Effector memory CD4-positive, alpha-beta T cell (primary cell): Measurements from ENCODE around the gene DLGAP4.

Experiments
- DNase-seq, 3 donors: peaks; one replicate each; pipeline ENCODE4 v3.0.0-alpha.2; 2020
- H3K27ac ChIP-seq: 2 replicates; pipeline ENCODE4 v1.7.0; 2013; ENCODE audit warnings: mild to moderate bottlenecking, low read length, moderate library complexity; ENCODE audit not compliant: insufficient read depth, poor library complexity, severe bottlenecking
- H3K27me3 ChIP-seq: replicated peaks from 2 replicates; pipeline ENCODE4 v1.7.0; 2013; ENCODE audit warnings: mild to moderate bottlenecking, low read length; ENCODE audit not compliant: insufficient read depth, control insufficient read depth, poor library complexity, severe bottlenecking
- H3K36me3 ChIP-seq: 2 replicates; pipeline ENCODE4 v1.7.0; 2013; ENCODE audit warnings: mild to moderate bottlenecking, low read length, moderate library complexity; ENCODE audit not compliant: control insufficient read depth, insufficient read depth
- H3K4me1 ChIP-seq: 2 replicates; pipeline ENCODE4 v1.7.0; 2013; ENCODE audit warnings: low read length, mild to moderate bottlenecking; ENCODE audit not compliant: control insufficient read depth, insufficient read depth, poor library complexity, severe bottlenecking
- H3K4me3 ChIP-seq: 2 replicates; pipeline ENCODE4 v1.7.0; 2013; ENCODE audit warnings: low read length, low read depth, mild to moderate bottlenecking; ENCODE audit not compliant: insufficient read depth, poor library complexity, severe bottlenecking
- H3K9me3 ChIP-seq: 2 replicates; pipeline ENCODE4 v1.7.0; 2013; ENCODE audit warnings: mild to moderate bottlenecking, low read length, moderate library complexity; ENCODE audit not compliant: control insufficient read depth

The DLGAP4 gene

DNA sequence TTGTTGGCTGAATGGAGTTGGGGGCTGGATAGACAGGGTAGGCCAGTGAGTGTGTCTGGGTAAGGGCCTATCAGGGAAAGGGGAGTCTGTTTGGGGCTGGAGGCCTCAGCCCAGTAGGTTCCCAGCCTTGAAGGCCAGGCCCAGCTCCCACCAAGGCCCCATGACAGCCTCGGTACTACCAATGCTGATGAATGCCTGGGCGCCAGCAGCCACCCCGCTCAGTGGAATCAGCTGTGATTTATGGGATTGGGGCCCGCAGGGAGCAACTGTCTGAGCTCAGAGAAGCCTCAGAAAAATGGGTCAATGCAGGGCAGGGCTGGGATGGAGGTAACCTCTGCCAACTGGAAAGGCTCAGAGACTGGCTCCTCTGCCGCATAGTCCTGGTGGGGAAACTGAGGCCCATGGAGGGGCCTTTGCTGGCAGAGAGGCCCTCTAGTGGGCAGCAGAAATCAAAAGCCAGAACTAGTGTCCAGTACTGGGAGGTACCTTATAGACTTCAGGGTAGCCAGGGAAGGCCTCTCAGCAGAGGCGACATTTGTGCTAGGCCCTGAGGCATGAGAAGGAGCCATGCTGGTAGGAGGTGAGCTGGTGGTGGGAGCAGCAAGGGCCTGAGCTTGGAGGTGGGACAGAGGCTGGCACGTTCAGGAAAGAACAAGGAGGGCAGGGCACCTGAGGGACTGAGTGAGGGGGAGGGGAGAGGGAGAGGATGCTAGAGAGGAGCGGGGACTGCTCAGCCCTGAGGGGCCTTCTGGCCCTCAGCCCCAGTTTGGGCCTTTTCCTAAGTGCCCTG is 36.4 kb downstream of the DLGAP4 start:
- H3K4me1 ChIP-seq = no peaks in the 10 kb centered on the region
- H3K4me3 ChIP-seq = no peak overlapping the region
- H3K36me3 ChIP-seq = no peaks in the 10 kb centered on the region
- no peaks in the 10 kb centered on the region for H3K9me3 ChIP-seq
- no peak overlapping the region for H3K27ac ChIP-seq
- DNase-seq = no peak
- H3K27me3 ChIP-seq = peaks cover 4% of the 10 kb centered on the region

GRCh38 chr20:36343641-36344040 is 37.5 kb downstream of the DLGAP4 start:
- no peak for DNase-seq
- H3K36me3 ChIP-seq = no peaks in the 10 kb centered on the region

GRCh38 chr20:36344517-36345132 is 38.5 kb downstream of the DLGAP4 start:
- peaks cover 4% of the 10 kb centered on the region for H3K27me3 ChIP-seq

More at GRCh38 chr20:36343641-36344040, 37.5 kb downstream of the DLGAP4 start:
- Histone ChIP-seq H3K27ac (no peak overlapping the region), H3K4me1 (no peaks in the 10 kb centered on the region), H3K4me3 (no peak overlapping the region), H3K27me3 (peaks cover 4% of the 10 kb centered on the region), H3K9me3 (no peaks in the 10 kb centered on the region)

DNA sequence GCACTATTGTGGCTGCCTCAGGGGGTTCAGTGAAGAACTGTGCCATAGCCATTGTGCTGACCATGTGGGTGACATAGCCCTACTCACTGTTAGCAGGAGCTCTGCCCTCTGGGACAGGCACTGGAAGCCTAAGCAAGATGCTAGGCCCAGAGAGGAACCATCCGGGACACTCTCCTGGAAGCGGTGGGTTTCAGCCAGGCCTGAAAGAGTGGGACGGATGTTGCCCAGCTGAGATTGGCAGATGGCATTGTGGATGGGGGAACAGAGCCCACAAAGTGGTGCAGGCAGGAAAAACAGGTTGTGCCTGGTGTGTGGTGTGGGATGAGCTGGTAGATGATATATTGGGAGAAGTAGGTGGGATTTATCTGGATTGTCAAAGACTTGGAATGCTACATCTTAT is 40.1 kb downstream of the DLGAP4 start:
- H3K27ac ChIP-seq = no peak overlapping the region
- H3K4me1 ChIP-seq = no peaks in the 10 kb centered on the region
- no peaks in the 10 kb centered on the region for H3K9me3 ChIP-seq
- DNase-seq = no peak
- H3K4me3 ChIP-seq = no peak overlapping the region
- H3K27me3 ChIP-seq = no peaks in the 10 kb centered on the region
- H3K36me3 ChIP-seq = no peaks in the 10 kb centered on the region

More at GRCh38 chr20:36344517-36345132, 38.5 kb downstream of the DLGAP4 start:
- DNase-seq = no peak
- H3K4me1 ChIP-seq = no peaks in the 10 kb centered on the region
- H3K4me3 ChIP-seq = no peak overlapping the region
- no peaks in the 10 kb centered on the region for H3K36me3 ChIP-seq
- no peak overlapping the region for H3K27ac ChIP-seq
- no peaks in the 10 kb centered on the region for H3K9me3 ChIP-seq

- no peaks in the 10 kb centered on the region for H3K27me3 ChIP-seq
- no peaks in the 10 kb centered on the region for H3K4me1 ChIP-seq
- no peak for DNase-seq
- no peaks in the 10 kb centered on the region for H3K36me3 ChIP-seq
- H3K4me3 ChIP-seq = no peak overlapping the region
- no peaks in the 10 kb centered on the region for H3K9me3 ChIP-seq
- no peak overlapping the region for H3K27ac ChIP-seq
Observed at GRCh38 chr20:36349384-36350170, 43.4 kb downstream of the DLGAP4 start.

- no peaks in the 10 kb centered on the region for H3K27me3 ChIP-seq
- no peaks in the 10 kb centered on the region for H3K9me3 ChIP-seq
- no peaks in the 10 kb centered on the region for H3K4me1 ChIP-seq
Observed at GRCh38 chr20:36350439-36350838, 44.3 kb downstream of the DLGAP4 start.

DNA sequence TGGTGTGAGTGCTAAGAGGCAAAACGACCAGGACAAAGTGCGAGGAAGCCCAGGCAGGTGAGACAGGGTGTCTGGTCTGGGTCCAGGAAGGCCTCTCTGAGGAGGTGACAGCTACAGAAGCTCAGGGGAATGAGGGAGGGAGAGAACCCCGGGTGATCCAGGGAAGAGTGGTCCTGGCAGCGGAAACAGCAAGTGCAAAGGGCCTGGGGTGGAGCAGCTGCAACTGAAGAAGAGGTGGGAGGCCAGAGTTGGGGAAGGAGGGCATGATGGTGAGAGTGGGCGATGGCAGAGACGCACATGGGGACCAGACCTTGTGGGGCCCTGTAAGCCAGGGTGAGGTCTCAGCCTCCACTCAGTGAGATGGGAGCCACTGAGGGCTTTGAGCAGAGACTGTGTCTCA is 45.8 kb downstream of the DLGAP4 start:
- no peak for DNase-seq
- H3K27me3 ChIP-seq = no peaks in the 10 kb centered on the region
- H3K4me1 ChIP-seq = no peaks in the 10 kb centered on the region
- H3K9me3 ChIP-seq = no peaks in the 10 kb centered on the region
- H3K27ac ChIP-seq = no peak overlapping the region
- no peaks in the 10 kb centered on the region for H3K36me3 ChIP-seq
- no peak overlapping the region for H3K4me3 ChIP-seq

More at GRCh38 chr20:36350439-36350838, 44.3 kb downstream of the DLGAP4 start:
- DNase-seq = no peak
- H3K4me3 ChIP-seq = no peak overlapping the region
- H3K27ac ChIP-seq = no peak overlapping the region
- H3K36me3 ChIP-seq = no peaks in the 10 kb centered on the region

DNA sequence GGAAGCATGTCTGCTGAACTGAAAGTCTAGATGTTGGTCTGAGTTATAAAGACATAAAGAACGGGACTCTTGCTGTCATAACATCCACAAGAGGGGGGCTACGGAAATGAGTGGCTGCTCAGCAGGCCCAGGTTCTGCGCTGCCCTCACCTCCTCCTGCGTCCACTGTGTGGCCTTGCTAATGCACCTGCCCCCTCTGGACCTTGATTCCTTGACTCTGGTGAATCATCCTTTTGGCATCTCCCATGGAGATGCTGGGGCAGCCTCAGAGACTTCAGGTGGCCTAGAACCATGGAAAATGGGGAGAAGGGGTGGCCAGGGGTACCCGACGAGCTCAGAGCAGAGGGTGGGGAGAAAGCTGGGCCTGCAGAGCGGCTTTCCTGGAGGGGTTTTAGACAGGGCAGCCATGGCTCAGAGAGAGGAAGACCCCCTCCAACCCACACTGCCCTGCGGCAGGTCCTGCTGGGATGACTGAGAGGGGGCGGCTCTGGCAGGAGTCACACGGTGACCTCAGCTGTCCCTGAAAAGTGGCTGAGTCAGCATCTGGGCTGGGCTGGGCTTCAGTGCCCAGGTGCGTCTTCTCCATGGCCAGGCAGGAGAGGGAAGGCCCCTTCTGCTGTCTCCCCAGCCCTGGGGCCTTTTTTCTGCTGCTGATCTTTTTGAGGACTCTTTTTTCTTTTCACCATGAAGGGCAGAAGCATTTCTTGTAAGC is 46.9 kb downstream of the DLGAP4 start:
- Histone ChIP-seq H3K4me3 (no peak overlapping the region), H3K27ac (no peak overlapping the region), H3K36me3 (no peaks in the 10 kb centered on the region), H3K27me3 (no peaks in the 10 kb centered on the region), H3K4me1 (no peaks in the 10 kb centered on the region), H3K9me3 (no peaks in the 10 kb centered on the region)
- DNase-seq = no peak

DNA sequence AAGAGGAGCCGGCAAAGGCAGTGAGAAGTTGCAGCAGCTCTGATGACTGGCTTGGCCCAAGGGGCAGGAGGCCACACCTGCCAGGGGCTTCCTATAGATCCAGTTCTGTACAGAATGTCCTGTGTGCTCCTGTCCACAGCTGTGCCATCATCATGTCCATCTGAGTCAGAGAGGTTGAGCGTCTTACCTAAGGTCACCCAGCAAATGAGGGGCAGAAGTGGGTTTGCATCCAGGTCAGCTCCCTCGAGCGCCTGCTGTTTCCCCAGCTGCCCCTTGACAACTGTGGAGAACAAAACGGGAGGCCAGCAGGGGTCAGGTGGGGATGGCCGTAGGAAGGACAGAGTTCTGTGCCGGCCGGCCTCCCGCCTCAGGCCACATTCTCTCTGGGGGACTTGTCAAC is 47.6 kb downstream of the DLGAP4 start:
- no peak overlapping the region for H3K27ac ChIP-seq
- no peaks in the 10 kb centered on the region for H3K36me3 ChIP-seq
- no peaks in the 10 kb centered on the region for H3K4me1 ChIP-seq
- no peak overlapping the region for H3K4me3 ChIP-seq
- DNase-seq = no peak
- H3K9me3 ChIP-seq = no peaks in the 10 kb centered on the region
- no peaks in the 10 kb centered on the region for H3K27me3 ChIP-seq
